ENCODE results near the gene SMS.
"Not testable (repeated sequence)": the region's sequence is repeated elsewhere in the genome, so short reads cannot be mapped to it uniquely, and the experiment has no call there.

SMS gene

DNA sequence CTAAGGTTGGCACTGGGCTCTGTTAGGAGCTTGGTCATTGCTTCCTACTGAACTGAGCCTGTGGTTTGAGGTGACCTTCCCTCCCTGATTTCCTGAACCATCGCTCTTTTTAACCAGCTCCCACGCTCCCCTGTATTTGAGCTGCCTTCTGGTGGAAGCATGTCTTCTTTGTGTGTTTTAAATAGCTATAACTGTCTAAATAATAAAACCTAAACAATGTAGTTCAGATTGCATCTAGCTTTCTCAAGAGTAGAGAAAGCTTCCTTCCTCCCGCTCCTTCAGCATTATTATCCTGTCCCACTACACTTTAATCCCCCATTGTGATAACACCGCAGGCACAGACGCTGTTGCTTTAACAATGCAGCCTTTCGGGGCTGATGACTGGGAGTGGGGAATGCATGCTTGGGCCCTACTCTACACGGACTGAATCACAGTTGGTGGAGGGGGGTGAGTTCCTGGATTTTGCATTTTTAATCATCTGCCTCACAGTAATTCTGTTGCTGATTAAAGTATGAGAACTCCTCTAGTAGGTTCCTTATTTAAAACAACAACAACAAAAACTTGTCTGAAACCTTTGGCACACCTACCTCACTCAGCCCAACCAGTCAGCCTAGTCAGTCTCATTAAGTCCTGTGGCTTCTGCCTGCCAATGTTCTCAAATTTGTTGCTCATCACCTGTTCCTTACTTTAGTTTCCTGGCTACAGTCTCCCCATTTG, 6.6 kb downstream of the SMS start:
- DNase-seq (ENCODE audit: extremely low spot score): no peak
- CTCF ChIA-PET: no interaction called here
- POLR2A ChIA-PET: no interaction called here
- TF ChIP-seq BHLHE40 (IDR thresholded peaks at IDR 0.05; ENCODE audit: borderline replicate concordance) (no peak), ZNF384 (IDR thresholded peaks at IDR 0.05) (no peak), NFRKB (IDR thresholded peaks at IDR 0.05) (no peak), L3MBTL2 (conservative IDR thresholded peaks at IDR 0.05) (no peak), ELF4 (IDR thresholded peaks at IDR 0.05) (no peak), ARNT (IDR thresholded peaks at IDR 0.05) (no peak), PKNOX1 (IDR thresholded peaks at IDR 0.05) (no peak), CTBP1 (IDR thresholded peaks at IDR 0.05; ENCODE audit: borderline replicate concordance) (no peak), FOXA1 (IDR thresholded peaks at IDR 0.05) (no peak), FOXK2 (IDR thresholded peaks at IDR 0.05) (no peak), FOXM1 (IDR thresholded peaks at IDR 0.05; ENCODE audit: borderline replicate concordance) (no peak), SUZ12 (IDR thresholded peaks at IDR 0.05) (no peak), HDGF (IDR thresholded peaks at IDR 0.05; ENCODE audit: borderline replicate concordance) (no peak), LEF1 (IDR thresholded peaks at IDR 0.05; ENCODE audit: borderline replicate concordance) (no peak), TARDBP (IDR thresholded peaks at IDR 0.05) (no peak), SP1 (IDR thresholded peaks at IDR 0.05) (no peak)

DNA sequence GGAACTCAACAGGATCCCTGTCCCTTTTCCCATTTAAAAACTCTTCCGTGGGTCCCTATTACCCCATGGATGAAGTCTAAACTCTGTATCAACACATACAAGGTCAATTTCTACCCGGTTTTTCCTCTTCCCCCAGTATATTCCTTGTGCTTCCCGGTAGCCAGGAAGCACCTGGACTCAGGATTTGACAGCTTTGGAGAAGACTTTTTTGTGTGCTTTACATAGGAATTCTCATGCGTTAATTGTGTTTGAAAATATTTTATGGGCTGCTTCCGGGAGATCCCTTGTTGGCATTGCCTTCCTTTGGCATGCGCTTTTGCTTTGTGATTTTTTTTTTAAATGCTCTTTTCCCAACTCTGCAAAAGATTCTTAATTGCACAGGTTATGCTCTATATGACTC, 7.2 kb downstream of the SMS start:
- no peak for DNase-seq (ENCODE audit: extremely low spot score)
- CTCF ChIA-PET: interaction anchor here (0.7 kb wide), 1 partner anchor 1371 kb away, joined by 4 read pairs; no protein-coding TSS in a partner anchor
- no peak for TF ChIP-seq PKNOX1 (IDR thresholded peaks at IDR 0.05)
- TF ChIP-seq ARNT (IDR thresholded peaks at IDR 0.05): no peak
- no peak for TF ChIP-seq TARDBP (IDR thresholded peaks at IDR 0.05)
- TF ChIP-seq FOXA1 (IDR thresholded peaks at IDR 0.05): no peak
- TF ChIP-seq CTBP1 (IDR thresholded peaks at IDR 0.05; ENCODE audit: borderline replicate concordance): no peak
- no peak for TF ChIP-seq FOXK2 (IDR thresholded peaks at IDR 0.05)
- TF ChIP-seq L3MBTL2 (conservative IDR thresholded peaks at IDR 0.05): no peak
- no peak for TF ChIP-seq SP1 (IDR thresholded peaks at IDR 0.05)
- TF ChIP-seq LEF1 (IDR thresholded peaks at IDR 0.05; ENCODE audit: borderline replicate concordance): no peak
- TF ChIP-seq ZNF384 (IDR thresholded peaks at IDR 0.05): no peak
- POLR2A ChIA-PET: interaction anchor here (0.6 kb wide), 1 partner anchor 154 kb away, joined by 3 read pairs; no protein-coding TSS in a partner anchor

DNA sequence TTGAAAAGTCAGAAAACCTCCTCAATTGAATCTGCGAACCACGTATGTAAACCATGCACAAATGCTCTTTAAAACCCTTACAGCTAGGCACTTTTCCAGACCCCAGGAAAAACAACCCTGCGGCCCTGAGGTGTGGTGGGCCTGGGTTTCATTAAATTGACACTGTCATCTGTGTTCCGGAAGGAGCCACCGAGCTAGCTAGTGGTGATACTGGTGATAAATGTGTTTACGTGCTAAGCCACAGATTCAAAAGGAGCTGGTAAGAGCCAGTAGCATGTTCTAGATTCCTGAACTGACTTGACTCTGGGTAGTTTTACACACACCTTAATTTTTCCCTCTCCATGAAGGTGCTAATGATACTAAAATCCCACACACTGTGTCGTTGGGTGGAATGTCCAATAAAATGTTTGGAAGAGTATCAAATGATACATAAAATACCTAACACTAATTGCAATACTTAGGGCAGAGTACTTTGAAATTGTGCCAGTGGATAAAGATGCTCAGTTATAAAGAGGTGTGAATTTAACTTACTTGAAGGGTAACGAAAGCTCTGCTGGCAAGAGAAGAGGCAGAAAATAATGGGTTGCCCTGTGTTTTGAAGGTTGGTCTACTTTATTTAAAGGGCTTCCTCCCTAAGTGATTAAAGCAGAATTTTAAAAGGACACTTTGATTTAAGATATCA, 8.5 kb downstream of the SMS start:
- ChIA-PET CTCF (interaction anchor here (0.5 kb wide), 1 partner anchor 25 kb away, joined by 4 read pairs; no protein-coding TSS in a partner anchor), POLR2A (no interaction called here)
- TF ChIP-seq NFRKB (IDR thresholded peaks at IDR 0.05): no peak
- TF ChIP-seq HDGF (IDR thresholded peaks at IDR 0.05; ENCODE audit: borderline replicate concordance): no peak
- no peak for TF ChIP-seq TARDBP (IDR thresholded peaks at IDR 0.05)
- TF ChIP-seq FOXA1 (IDR thresholded peaks at IDR 0.05): no peak
- TF ChIP-seq BHLHE40 (IDR thresholded peaks at IDR 0.05; ENCODE audit: borderline replicate concordance): no peak
- TF ChIP-seq FOXK2 (IDR thresholded peaks at IDR 0.05): no peak
- no peak for TF ChIP-seq L3MBTL2 (conservative IDR thresholded peaks at IDR 0.05)
- TF ChIP-seq ARNT (IDR thresholded peaks at IDR 0.05): no peak
- TF ChIP-seq LEF1 (IDR thresholded peaks at IDR 0.05; ENCODE audit: borderline replicate concordance): no peak
- TF ChIP-seq PKNOX1 (IDR thresholded peaks at IDR 0.05): no peak
- no peak for TF ChIP-seq ELF4 (IDR thresholded peaks at IDR 0.05)
- no peak for TF ChIP-seq FOXM1 (IDR thresholded peaks at IDR 0.05; ENCODE audit: borderline replicate concordance)
- TF ChIP-seq SP1 (IDR thresholded peaks at IDR 0.05): no peak
- TF ChIP-seq ZNF384 (IDR thresholded peaks at IDR 0.05): no peak
- TF ChIP-seq CTBP1 (IDR thresholded peaks at IDR 0.05; ENCODE audit: borderline replicate concordance): no peak
- TF ChIP-seq SUZ12 (IDR thresholded peaks at IDR 0.05): no peak
- DNase-seq (ENCODE audit: extremely low spot score): no peak

DNA sequence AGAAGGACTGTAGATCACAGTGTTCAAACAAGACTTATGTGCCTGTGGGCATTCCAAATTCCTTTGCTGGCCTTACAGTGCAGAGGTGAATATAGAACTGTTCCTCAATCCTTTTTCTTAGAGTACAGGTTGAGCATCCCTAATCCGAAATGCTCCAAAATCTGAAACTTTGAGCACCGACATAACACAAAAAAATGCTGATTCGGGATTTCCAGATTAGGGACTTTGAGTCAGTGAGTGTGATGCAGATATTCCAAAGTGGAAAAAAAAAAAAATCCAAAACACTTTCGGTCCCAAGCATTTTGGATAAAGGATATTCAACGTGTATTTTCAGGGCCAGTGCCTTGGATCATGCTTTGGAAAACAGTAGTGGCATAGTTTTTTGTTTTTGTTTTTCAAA, 9.2 kb downstream of the SMS start:
- TF ChIP-seq PKNOX1 (IDR thresholded peaks at IDR 0.05) (no peak), LEF1 (IDR thresholded peaks at IDR 0.05; ENCODE audit: borderline replicate concordance) (no peak), CTBP1 (IDR thresholded peaks at IDR 0.05; ENCODE audit: borderline replicate concordance) (no peak)
- ChIA-PET POLR2A (no interaction called here), CTCF (no interaction called here)
- DNase-seq (ENCODE audit: extremely low spot score): no peak

DNA sequence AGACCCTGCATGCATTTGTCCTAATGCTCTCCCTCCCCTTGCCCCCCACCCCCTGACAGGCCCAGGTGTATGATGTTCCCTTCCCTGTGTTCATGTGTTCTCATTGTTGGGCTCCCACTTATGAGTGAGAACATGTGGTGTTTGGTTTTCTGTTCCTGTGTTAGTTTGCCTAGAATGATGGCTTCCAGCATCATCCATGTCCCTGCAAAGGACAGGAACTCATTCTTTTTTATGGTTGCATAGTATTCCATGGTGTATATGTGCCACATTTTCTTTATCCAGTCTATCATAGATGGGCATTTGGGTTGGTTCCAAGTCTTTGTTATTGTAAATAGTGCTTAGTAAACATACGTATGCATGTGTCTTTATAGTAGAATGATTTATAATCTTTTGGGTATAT, 10.0 kb downstream of the SMS start:
- DNase-seq (ENCODE audit: extremely low spot score); POLR2A ChIA-PET; CTCF ChIA-PET: not testable (repeated sequence)

- POLR2A ChIA-PET: no interaction called here
- no peak for DNase-seq (ENCODE audit: extremely low spot score)
- TF ChIP-seq ARNT (IDR thresholded peaks at IDR 0.05) (no peak), BHLHE40 (IDR thresholded peaks at IDR 0.05; ENCODE audit: borderline replicate concordance) (no peak), NFRKB (IDR thresholded peaks at IDR 0.05) (no peak), ELF4 (IDR thresholded peaks at IDR 0.05) (no peak), HDGF (IDR thresholded peaks at IDR 0.05; ENCODE audit: borderline replicate concordance) (no peak), SUZ12 (IDR thresholded peaks at IDR 0.05) (no peak), FOXM1 (IDR thresholded peaks at IDR 0.05; ENCODE audit: borderline replicate concordance) (no peak), PKNOX1 (IDR thresholded peaks at IDR 0.05) (no peak), FOXA1 (IDR thresholded peaks at IDR 0.05) (no peak), CTBP1 (IDR thresholded peaks at IDR 0.05; ENCODE audit: borderline replicate concordance) (no peak), ZNF384 (IDR thresholded peaks at IDR 0.05) (no peak), L3MBTL2 (conservative IDR thresholded peaks at IDR 0.05) (no peak), TARDBP (IDR thresholded peaks at IDR 0.05) (no peak), SP1 (IDR thresholded peaks at IDR 0.05) (no peak), FOXK2 (IDR thresholded peaks at IDR 0.05) (no peak), LEF1 (IDR thresholded peaks at IDR 0.05; ENCODE audit: borderline replicate concordance) (no peak)
- CTCF ChIA-PET: no interaction called here
These were observed 12.1 kb downstream of the SMS start for GRCh38 chrX:21952624-21953023.

DNA sequence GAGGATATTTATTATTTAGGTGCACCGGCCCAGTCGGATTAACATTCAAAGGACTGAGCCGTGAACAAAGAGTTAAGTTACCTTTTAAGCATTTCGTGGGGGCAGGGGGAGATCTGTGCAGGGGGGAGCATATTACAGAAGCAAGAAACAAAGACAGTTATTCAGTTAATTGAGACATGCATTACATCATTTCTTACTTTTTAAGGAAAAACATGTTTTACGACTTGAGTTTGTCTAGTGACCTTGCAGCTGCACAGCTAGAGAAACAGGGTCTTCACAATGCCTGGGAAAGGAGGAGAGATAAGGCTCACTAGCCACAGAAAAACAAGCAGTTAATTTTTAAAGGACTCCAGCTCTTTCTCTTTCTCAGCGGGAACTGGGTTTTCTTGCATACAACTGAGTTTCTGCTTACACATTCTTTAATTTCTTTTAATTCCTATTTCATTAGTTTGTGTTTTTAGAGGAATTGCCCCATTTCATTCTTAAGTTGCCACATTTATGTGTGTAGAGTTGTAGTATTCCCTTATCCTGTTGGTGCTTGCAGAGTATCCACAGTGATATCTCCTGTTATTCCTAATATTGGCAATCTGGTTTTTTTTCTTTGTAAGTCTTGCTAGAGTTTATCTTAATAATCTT, 12.8 kb downstream of the SMS start:
- CTCF ChIA-PET: interaction anchor here (0.7 kb wide), 1 partner anchor 20 kb away, joined by 8 read pairs; no protein-coding TSS in a partner anchor
- POLR2A ChIA-PET; DNase-seq (ENCODE audit: extremely low spot score): not testable (repeated sequence)
